GM06990 (cell line): Measurements from ENCODE around the gene PIAS2.

Experiments used
- DNase-seq: peaks from one replicate; pipeline ENCODE4 v3.0.0-alpha.2; 2011; ENCODE audit not compliant: insufficient read length; ENCODE audit errors: extremely low read depth
- H3K27me3 ChIP-seq: replicated peaks from 2 replicates; pipeline ENCODE4 v1.6.0; 2011; ENCODE audit warnings: low read length; ENCODE audit not compliant: control insufficient read depth, insufficient read depth
- H3K36me3 ChIP-seq: 2 replicates; pipeline ENCODE4 v1.5.1; 2011; ENCODE audit warnings: low read length; ENCODE audit not compliant: control insufficient read depth, insufficient read depth
- H3K4me3 ChIP-seq: replicated peaks from 2 replicates; pipeline ENCODE4 v1.5.1; 2011; ENCODE audit warnings: low read depth, mild to moderate bottlenecking, control low read depth, low read length
- TF ChIP-seq, protein P1 (sequence below): IDR thresholded peaks from 2 replicates; pipeline ENCODE4 v1.5.1; 2011; ENCODE audit warnings: low read length, control low read depth, mild to moderate bottlenecking, inconsistent platforms; ENCODE audit not compliant: insufficient read depth, poor library complexity, severe bottlenecking

Gene PIAS2

DNA sequence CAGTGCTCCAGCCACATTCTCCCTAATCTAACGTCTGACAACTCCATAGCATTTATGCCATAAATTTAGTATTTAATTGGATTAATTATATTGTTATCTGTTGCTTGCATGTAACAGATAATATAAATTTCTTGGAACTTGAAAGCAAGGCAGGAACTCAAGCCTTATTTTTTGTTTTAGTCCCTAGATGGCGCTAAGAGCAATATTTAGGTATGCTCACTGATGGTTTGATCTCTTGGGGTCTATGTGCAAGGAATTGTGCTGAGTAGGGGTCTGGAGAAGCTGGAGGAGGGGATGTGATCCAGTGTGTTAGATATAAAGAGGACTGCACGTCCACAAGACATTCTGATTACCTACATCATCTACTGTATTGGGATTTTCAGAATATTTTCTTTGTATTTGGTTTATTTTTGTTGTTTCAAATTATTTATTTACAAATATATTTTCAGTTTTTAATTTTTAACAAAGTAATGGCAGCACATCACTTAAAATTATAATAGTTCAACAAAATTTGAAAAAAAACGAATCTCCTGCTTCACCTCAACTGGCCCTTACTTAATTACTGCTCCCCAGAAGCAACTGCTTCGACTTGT is 32.9 kb upstream of the PIAS2 start:
- Histone ChIP-seq H3K27me3 (no peaks in the 10 kb centered on the region), H3K36me3 (no peaks in the 10 kb centered on the region), H3K4me3 (no peak overlapping the region)
- TF ChIP-seq, protein P1, sequence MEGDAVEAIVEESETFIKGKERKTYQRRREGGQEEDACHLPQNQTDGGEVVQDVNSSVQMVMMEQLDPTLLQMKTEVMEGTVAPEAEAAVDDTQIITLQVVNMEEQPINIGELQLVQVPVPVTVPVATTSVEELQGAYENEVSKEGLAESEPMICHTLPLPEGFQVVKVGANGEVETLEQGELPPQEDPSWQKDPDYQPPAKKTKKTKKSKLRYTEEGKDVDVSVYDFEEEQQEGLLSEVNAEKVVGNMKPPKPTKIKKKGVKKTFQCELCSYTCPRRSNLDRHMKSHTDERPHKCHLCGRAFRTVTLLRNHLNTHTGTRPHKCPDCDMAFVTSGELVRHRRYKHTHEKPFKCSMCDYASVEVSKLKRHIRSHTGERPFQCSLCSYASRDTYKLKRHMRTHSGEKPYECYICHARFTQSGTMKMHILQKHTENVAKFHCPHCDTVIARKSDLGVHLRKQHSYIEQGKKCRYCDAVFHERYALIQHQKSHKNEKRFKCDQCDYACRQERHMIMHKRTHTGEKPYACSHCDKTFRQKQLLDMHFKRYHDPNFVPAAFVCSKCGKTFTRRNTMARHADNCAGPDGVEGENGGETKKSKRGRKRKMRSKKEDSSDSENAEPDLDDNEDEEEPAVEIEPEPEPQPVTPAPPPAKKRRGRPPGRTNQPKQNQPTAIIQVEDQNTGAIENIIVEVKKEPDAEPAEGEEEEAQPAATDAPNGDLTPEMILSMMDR = peak; percentile 70
- no peak for DNase-seq

GRCh38 chr18:46946656-46947282 is 29.5 kb upstream of the PIAS2 start:
- peak; percentile 63 for DNase-seq
- peak overlapping the region; percentile 75 for H3K4me3 ChIP-seq
- TF ChIP-seq, protein P1 = no peak
- H3K36me3 ChIP-seq = no peaks in the 10 kb centered on the region
- no peaks in the 10 kb centered on the region for H3K27me3 ChIP-seq

GRCh38 chr18:46942646-46943045 is 25.3 kb upstream of the PIAS2 start:
- H3K27me3 ChIP-seq = no peaks in the 10 kb centered on the region
- H3K4me3 ChIP-seq = no peak overlapping the region
- no peaks in the 10 kb centered on the region for H3K36me3 ChIP-seq
- DNase-seq = no peak
- TF ChIP-seq, protein P1 = no peak

DNA sequence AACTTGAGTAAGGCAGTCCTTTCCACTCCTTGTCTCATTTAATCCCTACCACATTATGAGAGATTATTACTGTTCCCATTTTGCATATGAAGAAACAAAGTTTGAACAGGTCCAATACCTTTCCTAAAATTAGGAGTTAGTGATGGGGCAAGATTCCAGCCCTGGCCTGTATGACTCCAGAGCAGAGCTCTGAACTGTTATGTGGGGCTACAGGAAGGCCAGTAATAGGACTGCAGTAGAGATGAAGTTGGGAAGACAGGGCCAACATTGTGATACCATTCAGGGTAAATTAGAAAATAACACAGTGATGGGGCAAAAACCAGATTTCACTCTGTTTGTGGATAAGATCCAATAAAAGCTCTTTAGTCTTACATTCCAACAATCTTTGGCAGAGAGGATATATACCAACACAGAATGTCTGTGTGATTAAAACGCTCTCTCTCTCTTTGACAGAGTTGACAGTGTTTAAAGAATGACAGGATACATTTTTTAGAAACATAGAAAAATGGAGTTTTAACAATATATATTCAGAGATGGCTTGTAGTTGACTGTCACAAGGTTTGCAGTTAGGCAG is 22.8 kb upstream of the PIAS2 start:
- no peaks in the 10 kb centered on the region for H3K27me3 ChIP-seq
- DNase-seq = no peak
- TF ChIP-seq, protein P1 = no peak

DNA sequence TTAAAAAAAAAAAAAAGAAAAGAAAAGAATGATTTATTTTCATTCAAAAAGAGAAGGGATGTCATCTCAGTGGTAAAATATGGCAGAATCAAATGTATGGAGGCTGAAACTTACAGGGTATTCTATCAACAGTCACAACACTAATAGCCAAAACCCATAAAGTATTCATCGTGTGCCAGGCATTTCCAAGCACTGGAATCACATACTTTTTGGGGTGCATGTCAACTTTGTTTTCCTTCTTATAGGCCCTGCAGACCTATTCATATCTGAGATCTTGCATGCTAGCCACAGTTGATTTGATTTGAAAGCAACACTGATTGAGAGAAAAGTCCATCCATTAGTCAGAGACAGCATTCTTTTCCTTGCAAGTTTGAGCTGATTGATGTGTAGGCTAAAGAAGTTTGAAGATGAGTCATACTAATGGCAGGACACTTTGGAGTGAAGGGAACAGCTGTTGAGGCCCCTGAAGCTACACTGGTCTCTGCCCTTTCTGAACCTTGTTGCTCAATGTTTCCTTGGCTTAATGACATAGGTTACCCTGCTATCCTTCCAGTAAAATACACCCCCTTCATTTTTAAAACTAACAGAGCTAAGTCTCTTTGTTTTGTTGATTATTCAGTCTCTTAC is 22.1 kb upstream of the PIAS2 start:
- no peak for DNase-seq

More for the DNA sequence above, 22.8 kb upstream of the PIAS2 start:
- H3K36me3 ChIP-seq = no peaks in the 10 kb centered on the region
- no peak overlapping the region for H3K4me3 ChIP-seq

More for the DNA sequence above, 22.1 kb upstream of the PIAS2 start:
- TF ChIP-seq, protein P1 = no peak
- H3K27me3 ChIP-seq = no peaks in the 10 kb centered on the region
- no peak overlapping the region for H3K4me3 ChIP-seq
- no peaks in the 10 kb centered on the region for H3K36me3 ChIP-seq
